Activated naive CD8-positive, alpha-beta T cell treated with anti-CD3 and anti-CD28 coated beads, Interleukin-2, amount 50 U/mL, for 16 hours (primary cell): Measurements from ENCODE around the gene SLC17A3.

Source experiments
- DNase-seq: peaks from one replicate; pipeline ENCODE4 v3.0.0-alpha.2; 2020; ENCODE audit warnings: low read depth, low spot score

The SLC17A3 gene

DNA sequence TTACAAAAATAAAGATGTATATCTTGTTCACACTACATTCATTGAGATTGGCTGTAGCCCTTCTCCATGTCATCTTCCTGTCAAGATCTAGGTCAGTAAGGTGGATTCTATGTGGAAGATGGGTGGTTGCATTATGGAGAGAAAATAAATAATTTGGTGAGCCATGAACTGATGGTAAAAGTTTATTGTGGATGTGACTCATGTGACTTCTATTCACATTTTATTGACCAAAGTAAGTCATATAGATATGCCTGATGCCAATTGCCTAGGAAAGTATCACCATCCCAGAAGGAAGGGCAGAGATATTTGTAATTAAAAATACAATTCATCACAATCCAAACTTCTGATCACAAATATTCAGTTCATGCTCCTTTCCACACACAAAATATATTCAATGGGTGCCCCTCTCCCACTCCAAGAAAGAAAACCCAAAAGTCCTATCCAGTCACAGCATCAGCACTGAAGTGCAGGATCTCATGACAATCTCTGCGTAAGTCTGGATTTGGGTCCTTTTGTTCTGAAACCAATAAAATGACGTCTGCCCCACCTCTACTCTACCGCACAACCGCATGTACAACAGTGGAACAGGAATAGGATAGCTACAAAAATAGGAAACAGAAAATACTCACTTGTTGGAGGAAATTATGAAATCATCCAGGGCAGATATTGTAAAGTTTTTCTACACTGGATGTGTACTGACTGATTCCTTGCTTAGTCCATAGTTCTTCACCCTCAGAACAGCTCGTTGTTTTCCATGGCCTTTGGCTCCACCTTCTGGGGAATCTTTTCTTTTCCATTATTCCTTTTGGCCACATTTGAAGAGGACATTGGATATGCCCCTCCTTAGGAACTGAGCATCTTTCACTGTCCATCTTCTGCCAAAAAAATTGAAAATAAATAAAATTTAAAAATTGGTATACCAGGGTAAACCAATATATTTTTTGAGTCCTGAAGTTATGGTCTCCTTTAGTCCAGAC is 16.1 kb upstream of the SLC17A3 start:
- DNase-seq, result no peak

DNA sequence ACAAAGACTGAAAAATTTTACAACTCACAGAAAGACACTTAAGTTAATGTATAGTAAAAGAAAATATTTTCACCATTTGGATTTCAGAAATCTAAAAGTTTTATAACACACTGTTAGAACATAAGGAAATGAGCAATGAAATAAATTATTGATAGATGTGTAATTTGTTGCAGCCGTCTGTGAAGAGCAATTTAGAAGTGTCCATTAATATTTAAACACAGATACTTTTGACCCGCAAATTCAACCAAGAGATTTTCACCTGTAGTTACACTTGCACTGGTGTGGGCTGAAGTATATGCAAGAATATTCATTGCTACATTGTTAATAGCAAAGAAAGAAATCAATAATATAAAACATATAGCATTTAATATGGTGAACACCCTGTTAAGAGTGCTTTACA is 14.6 kb upstream of the SLC17A3 start:
- DNase-seq, result no peak

DNA sequence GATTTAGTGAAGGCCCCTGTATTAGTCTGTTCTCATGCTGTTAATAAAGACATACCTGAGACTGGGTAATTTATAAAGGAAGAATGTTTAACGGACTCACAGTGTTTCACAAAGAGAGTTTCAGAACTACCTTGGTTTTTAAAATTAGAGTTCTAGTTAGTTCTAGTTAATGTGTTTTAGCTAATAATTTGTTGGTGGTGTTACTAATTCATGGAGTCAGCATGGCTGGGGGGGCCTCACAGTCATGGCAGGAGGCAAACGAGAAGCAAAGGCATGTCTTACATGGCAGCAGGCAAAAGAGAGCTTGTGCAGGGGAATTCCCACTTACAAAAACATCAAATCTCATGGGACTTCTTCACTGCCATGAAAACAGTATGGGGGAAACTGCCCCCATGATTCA is 12.0 kb upstream of the SLC17A3 start:
- DNase-seq, result no peak

DNA sequence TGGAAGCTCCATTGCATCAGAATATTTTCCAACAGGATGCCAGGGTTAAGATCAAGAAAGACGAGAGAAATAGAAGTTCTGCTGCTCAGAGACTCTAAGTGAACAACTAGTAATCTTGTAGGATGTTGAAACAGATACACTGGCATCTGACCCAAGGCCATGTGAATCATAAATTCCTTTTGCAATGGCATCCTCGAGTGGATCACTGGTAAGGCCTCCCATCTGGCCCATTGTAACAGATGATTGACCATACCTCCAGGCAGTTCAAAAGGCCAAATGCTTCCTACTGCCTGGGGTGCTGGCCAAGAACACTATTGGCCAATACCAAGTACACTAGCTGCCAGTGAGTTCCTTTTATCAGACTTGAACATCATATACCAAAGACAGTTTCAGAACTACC is 9.9 kb upstream of the SLC17A3 start:
- DNase-seq, result no peak

DNA sequence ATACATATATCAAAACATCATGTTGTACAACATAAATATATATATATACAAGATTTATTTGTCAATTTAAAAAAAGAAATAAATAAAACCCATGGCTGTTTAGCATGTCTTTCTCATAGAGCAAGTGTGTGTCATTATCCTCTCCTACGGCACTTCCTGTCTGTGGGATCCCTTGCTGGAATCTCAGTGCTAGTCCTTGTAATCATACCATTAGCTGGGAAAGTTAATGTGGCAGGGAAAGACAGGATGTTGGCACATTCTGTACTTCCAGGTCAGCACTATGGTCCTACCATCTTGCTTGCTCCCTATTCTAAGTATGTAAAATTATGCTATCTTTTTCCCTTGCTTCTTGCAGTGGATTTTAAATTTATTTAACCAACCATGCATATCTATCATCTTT is 9.5 kb upstream of the SLC17A3 start:
- no peak for DNase-seq

DNA sequence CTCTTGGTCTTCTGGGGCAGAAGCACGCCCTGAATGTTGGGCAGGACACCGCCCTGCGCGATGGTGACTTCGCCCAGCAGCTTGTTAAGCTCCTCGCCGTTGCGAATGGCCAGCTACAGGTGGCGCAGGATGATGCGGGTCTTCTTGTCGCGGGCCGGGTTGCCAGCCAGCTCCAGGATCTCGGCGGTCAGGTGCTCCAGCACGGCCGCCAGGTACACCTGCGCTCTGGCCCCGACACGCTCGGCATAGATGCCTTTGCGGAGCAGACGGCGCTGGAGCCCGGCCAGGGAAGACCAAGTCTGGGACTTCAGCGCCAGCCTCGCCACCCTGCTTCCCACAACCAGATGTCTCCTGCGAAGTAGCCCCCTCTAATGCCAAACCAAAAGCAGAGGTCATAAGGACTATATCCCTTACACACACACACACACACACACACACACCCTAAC is 8.0 kb upstream of the SLC17A3 start:
- DNase-seq, result no peak

DNA sequence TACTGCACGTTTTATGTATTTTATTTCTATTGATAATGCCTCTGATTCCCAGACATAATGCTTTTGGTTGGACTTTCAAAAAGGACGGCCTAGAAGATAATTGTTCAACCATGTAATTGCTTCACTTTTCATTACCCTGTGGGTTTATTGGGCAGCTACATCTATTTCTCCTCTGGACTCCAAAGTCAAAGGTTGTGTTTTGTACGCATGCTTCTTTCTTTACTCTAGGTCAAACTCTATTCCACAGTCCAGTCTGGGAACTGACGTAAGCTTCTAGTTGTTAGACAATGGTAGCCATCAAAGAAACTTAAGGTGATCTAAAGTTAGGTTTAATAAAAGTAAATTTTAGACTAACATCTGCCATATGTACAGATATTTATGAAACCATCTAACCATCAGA is 6.6 kb upstream of the SLC17A3 start:
- no peak for DNase-seq

DNA sequence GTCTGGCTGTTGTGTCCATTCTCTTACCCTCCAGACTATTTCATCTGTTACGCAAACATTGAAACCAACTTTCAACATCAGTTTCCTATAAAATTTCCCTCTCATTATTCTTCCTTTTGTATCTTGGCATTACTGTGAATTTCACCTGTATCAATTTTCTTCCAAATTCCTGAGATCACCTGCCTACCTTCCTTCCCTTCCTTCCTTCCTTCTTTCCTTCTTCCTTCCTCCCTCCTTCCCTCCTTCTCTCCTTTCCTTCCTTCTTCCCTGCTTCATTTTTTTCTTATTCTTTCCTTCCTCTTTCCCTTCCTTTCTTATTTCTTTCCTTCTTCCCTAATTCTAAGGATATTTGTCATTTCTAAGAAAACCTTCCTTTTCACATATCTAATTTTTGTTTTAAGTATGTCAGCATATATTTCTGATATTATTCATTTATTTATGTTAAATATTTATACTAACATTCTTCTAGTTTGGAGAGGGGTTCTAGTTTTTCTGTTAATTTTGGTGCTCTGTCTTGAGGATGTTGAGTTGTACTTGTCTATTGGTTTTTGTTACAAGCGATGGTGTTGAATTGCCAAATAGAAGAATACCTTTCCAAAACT is 4.8 kb upstream of the SLC17A3 start:
- no peak for DNase-seq

DNA sequence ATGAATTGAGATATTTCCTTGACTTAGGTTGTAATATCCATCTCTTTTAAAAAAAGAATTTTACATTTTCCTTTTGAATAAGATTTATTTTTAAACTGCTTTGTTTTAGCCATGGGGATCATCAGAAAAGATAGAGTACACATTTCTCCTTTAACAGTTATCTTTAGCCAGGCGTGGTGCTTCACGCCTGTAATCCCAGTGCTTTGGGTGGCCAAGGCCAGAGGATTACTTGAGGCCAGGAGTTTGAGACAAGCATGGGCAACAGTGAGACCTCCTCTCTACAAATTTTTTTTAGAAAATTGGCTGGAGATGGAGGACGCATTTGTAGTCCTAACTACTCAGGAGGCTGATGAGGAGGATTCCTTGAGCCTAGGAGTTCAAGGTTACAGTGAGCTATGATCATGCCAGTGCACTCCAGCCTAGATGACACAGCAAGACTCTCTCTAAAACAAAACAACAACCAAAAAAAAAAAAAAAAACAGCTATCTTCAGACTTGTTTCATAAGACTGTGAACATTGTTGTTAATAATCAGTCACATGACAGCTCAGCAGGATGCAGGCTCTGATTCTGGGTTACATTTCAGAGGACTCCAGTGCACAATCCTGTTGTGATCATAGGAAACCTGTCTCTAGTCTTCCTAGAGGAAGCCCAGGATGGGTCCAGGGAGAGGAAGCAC is 2.0 kb upstream of the SLC17A3 start:
- DNase-seq, result no peak

DNA sequence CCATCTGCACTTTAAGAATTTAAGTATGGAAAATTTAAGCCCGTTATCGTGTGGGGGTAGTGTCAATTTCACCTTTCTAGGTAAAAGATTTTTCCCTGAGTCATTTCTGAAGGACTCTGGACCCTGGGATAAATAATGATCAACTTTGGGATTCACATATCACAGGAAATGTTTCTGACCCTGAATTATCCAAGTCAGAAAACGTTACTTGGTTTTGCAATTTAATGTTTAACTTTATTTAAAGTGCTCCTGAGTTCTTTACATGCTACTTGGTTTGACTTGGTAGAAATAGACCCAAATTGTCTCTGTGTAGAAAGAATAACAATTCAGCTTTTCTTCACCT is 1.5 kb upstream of the SLC17A3 start:
- no peak for DNase-seq

DNA sequence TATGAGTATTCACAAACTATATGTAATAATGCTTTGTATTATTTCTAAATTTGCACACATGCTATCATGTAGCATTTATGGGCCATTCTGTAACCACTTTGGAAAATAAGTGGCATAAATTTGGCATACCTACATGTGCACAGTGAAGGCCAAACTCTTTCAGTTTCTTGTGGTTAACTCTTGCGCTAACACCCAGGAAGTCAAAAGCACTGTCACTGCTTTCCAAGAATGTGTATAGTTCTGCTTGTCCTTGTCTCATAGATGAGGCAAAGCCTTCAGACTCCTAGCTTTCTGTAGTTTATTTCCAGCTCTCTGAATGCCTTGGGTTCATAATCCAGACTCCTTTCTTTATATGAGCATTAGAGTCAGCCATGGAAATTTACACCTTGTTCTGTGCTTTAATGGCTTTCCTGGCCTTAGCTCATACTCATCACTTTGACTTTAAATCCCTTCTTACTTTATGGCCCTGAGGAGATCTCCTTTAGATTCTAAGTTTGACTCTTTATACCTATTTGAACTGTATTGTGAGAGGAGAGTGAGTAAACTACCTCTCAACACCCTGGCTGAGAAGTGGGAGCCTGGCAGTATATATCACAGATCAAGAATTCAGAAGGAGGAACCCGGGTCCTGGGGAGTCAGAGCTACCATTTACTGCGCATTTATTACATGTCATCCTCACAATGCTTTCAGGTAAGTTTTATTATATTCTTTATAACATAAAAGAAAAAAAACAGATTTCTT is 949 bp upstream of the SLC17A3 start:
- no peak for DNase-seq

DNA sequence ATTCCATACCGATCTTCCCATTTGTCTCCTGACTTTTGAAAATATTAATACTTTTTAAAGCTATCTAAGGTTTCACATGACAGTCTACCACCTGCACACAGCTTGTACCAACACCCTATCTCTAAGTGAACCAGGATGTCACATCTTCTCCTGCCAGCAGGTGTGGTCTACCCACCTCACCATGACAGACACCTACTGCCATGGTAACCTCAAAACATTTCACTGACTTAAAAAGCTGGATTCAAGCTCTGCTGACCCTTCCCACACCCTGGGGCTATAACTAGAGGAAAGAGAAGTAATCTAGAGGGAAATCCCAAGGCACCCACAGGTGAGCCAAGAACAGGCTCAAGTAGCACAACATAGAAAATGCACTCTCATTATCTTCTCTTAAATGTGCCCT is 1.2 kb downstream of the SLC17A3 start:
- no peak for DNase-seq

DNA sequence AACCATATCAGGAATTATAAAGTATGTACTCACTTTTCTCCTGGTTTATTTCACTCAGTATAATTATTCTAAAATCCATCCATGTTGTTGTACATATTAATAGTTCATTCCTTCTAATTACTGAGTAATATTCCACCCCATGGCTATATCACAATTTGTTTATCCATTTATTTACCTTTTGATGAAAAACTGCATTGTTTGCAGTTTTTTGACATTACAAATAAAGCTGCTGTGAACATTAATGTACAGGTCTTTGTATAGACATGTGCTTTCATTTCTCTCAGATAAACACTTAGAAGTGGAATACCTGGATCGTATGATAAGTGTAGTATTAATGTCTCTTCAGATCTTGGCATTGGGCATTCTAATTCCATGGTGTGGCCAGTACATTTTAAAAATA is 4.2 kb downstream of the SLC17A3 start:
- DNase-seq, result no peak

DNA sequence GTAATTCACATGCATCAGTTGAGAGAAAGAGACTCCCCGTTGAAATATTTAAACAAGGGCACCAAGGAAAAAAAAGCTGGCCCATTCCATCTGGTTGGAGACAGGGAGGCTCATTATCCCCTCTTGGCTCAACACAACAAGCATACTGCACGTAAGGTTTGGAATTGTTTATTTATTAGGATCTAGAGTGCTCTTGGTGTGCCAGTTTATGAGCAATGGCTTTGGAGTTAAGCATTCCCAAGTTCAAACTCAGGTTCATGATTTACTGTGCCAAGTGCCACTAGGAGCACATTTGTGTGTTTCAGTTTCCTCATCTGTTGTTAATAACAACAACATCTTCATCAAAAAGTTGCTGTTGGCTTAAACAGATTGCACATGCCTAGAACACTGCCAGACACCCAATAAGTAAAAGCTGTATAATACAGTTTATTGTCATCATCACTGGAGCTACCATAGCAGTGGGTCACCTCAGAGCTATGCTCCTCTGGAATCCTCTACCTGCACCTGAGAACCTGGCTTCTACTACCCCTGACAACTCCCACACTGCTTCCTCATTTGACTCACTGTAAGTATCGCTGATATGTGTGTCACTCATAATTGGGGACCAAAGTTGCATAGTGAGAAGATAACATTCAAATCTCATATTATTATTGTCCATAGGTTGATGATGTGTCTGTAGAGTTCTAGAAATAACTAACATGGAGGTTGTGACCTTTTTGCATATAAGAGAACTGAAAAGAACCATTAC is 5.4 kb downstream of the SLC17A3 start:
- DNase-seq, result no peak

DNA sequence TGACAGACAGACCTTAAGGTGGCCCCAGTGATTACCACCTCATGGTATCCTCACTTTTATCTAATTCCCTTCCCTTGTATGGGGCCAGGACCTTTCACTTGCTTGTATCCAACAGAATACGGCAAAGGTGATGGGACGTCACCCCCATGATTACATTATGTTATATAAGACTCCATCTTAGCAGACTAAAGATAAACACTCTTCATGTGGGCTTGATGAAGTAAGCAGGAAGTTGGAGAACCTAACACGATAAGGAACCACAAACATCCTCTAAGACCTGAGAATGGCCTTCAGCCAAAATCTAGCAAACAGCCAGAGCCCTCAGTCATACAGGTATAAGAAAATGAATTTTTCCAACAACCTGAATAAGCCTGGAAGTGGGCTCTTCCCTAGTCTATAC is 8.0 kb downstream of the SLC17A3 start:
- DNase-seq, result no peak

DNA sequence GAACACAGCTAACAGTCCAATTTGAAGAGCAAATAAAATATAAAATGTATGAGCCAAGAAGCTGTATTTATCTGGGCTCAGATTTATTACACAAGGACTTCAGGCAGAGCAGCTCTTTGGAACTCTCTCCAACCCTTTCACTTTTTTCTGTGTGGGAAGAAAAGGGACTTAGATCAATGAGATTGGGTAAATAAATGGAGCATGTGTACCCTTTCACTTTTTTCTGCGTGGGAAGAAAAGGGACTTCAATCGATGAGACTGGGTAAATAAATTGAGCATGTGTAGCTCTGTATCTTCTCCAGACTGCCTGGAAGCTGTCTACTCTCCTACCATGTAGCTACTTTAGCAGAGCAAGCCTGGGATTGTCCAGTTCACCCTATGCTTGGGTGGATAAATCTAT is 10.7 kb downstream of the SLC17A3 start:
- no peak for DNase-seq

DNA sequence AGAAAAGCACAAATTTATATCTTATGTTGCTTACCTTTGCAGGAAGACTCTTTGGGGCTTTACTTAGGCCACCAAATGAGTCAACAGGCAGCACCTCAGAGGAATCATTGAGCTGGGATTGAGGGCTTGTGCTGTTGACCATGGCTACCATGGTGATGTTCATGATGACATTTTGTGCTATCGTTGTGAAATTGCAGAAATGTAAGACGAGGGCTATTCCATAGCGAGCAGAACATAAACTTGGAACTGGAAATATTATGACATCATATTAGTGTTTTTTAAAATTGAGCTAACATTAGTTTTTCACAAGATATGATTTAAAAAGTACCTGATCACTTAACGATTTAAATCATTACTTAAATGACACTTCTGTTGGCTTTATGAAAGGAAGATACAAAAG is 11.8 kb downstream of the SLC17A3 start:
- DNase-seq, result no peak

DNA sequence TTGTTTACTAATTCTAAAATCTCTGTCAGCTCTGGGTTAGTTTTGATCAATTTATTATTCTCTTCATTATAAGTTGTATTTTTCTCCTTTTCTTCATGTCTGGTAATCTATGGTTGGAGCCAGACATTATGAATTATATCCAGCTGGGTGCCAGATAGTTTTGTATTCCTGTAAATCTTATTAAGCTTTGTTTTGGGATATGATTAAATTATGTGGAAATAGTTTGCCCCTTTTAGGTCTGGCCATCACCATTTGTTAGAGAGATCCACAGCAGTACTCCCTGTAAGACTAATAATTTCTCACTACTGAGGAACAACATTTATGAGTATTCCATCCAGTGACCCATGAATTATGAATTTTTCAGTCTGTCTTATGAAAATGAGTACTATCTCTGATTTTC is 21.3 kb downstream of the SLC17A3 start:
- no peak for DNase-seq

DNA sequence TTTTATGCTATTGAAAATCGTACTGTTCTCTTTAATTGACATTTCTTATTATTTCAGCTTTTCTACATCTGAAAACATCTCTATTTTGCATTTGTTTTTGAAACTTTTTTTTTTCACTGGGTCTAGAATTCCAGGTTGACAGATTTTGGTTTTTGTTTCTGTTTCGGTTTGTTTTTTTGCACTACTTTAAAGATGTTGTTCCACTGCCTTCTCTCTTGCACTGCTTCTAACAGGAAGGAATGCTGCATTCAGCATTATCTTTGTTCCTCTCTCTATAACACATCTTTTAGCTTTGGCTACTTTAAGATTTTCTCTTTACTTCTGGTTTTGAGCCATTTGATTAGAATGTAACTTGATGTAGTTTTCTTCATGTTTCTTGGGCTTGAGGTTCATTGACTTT is 22.1 kb downstream of the SLC17A3 start:
- DNase-seq, result no peak

DNA sequence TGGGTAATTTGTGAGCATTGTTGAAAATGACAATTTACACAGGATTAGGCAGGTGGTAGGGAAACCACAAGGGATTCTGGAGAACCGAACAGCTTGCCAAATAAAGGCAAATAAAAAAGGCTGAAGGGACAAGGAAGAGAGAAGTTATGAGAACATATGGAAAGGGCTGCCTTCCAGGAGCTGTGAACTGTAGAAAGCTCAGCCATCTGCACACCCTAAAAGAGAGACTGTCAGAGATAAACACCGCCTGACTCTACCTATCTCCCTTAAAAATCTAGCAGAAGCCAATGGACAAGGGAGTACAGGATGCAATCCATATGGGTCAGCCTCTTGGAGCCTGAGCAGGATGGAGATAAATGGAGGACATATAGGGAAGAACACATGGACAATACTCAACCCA is 29.5 kb downstream of the SLC17A3 start:
- DNase-seq, result no peak

DNA sequence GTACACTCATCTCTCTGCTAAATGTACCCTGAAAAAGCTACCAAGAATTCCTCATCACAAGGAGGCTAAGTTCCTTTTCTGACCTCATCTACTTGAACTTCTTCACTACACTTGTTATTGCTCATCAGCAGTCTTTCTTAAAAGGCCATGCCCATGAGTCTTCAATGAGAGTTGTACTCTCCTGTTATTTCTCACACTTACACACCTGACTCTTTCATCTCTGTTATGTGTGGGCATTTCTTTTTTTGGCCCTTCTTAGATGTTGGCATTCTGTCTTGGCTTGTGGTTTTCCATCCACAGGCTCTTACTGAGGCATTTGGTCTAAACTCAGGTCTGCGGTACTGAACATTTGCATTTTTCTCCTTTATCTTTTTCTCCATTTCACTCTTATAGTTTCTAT is 31.5 kb downstream of the SLC17A3 start:
- DNase-seq, result no peak
